Neural cell (in vitro differentiated cells): ENCODE data around the gene PPIL4. TPM values are rescaled to one million over a fixed set of nuclear protein-coding genes. Genes with fewer than 3 reads are reported as not detected.

ENCODE experiments used
- H2AFZ ChIP-seq: fragments of 200-600, 300-800 bp; sonication (generic), shearing (Covaris generic); 2 replicates; pipeline ENCODE4 v1.6.0; 2014; ENCODE audit warnings: low read depth, mild to moderate bottlenecking, antibody characterized with exemption, low read length, moderate library complexity
- H3F3A ChIP-seq: fragments of 200-600 bp; shearing (Covaris generic); 2 replicates; pipeline ENCODE4 v1.6.1; 2016; ENCODE audit warnings: mild to moderate bottlenecking, moderate library complexity, mixed read lengths, antibody characterized with exemption, low read length; ENCODE audit not compliant: insufficient read depth, poor library complexity, severe bottlenecking
- H3K27ac ChIP-seq: fragments of 200-600, 300-800 bp; sonication (generic), shearing (Covaris generic); 2 replicates; pipeline ENCODE4 v1.5.1; 2014; ENCODE audit warnings: mild to moderate bottlenecking, low read length, moderate library complexity
- H3K27me3 ChIP-seq: fragments of 300-800, 200-600 bp; sonication (generic), shearing (Covaris generic); 2 replicates; pipeline ENCODE4 v1.6.0; 2014; ENCODE audit warnings: mild to moderate bottlenecking, low read depth, low read length, moderate library complexity; ENCODE audit not compliant: insufficient read depth
- H3K36me3 ChIP-seq: fragments of 300-800, 200-600 bp; sonication (generic), shearing (Covaris generic); 2 replicates; pipeline ENCODE4 v1.5.1; 2014; ENCODE audit warnings: mild to moderate bottlenecking, antibody characterized with exemption, low read length, moderate library complexity; ENCODE audit not compliant: insufficient read depth
- H3K4me2 ChIP-seq: fragments of 300-800, 200-600 bp; sonication (generic), shearing (Covaris generic); 2 replicates; pipeline ENCODE4 v1.6.0; 2014; ENCODE audit warnings: mild to moderate bottlenecking, low read length
- H3K4me3 ChIP-seq: fragments of 300-800, 200-600 bp; sonication (generic), shearing (Covaris generic); 2 replicates; pipeline ENCODE4 v1.5.1; 2014; ENCODE audit warnings: mild to moderate bottlenecking, low read length, moderate library complexity
- H3K79me2 ChIP-seq: fragments of 200-600 bp; shearing (Covaris generic); replicated peaks from 2 replicates; pipeline ENCODE4 v1.6.0; 2014; ENCODE audit warnings: mild to moderate bottlenecking, low read length, moderate library complexity; ENCODE audit not compliant: insufficient read depth
- H3K9ac ChIP-seq: fragments of 300-800, 200-600 bp; sonication (generic), shearing (Covaris generic); 2 replicates; pipeline ENCODE4 v1.6.1; 2016; ENCODE audit warnings: mild to moderate bottlenecking, low read length, mixed read lengths
- H3K9me2 ChIP-seq: fragments of 200-600 bp; shearing (Covaris generic); 2 replicates; pipeline ENCODE4 v1.6.1; 2016; ENCODE audit warnings: mild to moderate bottlenecking, low read length, mixed read lengths; ENCODE audit not compliant: insufficient read depth
- H3K9me3 ChIP-seq: fragments of 200-600, 300-800 bp; sonication (generic), shearing (Covaris generic); 2 replicates; pipeline ENCODE4 v1.6.1; 2016; ENCODE audit warnings: mild to moderate bottlenecking, mixed run types, low read length, moderate library complexity, mixed read lengths
- H4K20me1 ChIP-seq: fragments of 200-600 bp; shearing (Covaris generic); 2 replicates; pipeline ENCODE4 v1.6.1; 2016; ENCODE audit warnings: mild to moderate bottlenecking, mixed run types; ENCODE audit not compliant: insufficient read depth
- CTCF ChIP-seq: fragments of 450-650 bp; IDR thresholded peaks from 2 replicates; pipeline ENCODE4 v1.5.1; 2014; ENCODE audit warnings: antibody characterized with exemption, mild to moderate bottlenecking, moderate library complexity; ENCODE audit not compliant: poor library complexity, severe bottlenecking
- EP300 ChIP-seq: fragments of 450-650 bp; conservative IDR thresholded peaks from 2 replicates; pipeline ENCODE4 v1.6.1; 2014; ENCODE audit warnings: antibody characterized with exemption, mild to moderate bottlenecking, moderate library complexity; ENCODE audit not compliant: poor library complexity, severe bottlenecking
- EZH2 ChIP-seq: fragments of 200-600, 300-800 bp; shearing (Covaris generic), sonication (generic); IDR thresholded peaks from 2 replicates; pipeline ENCODE4 v1.6.1; 2014; ENCODE audit warnings: antibody characterized with exemption, low read length, borderline replicate concordance, mild to moderate bottlenecking; ENCODE audit not compliant: insufficient read depth, poor library complexity, severe bottlenecking
- MXI1 ChIP-seq: fragments of 450-650 bp; conservative IDR thresholded peaks from 2 replicates; pipeline ENCODE4 v1.6.1; 2014; ENCODE audit warnings: antibody characterized with exemption, mild to moderate bottlenecking; ENCODE audit not compliant: poor library complexity, severe bottlenecking
- POLR2AphosphoS5 ChIP-seq: IDR thresholded peaks from 2 replicates; pipeline ENCODE4 v1.6.1; 2012
- RAD21 ChIP-seq: fragments of 450-650 bp; conservative IDR thresholded peaks from 2 replicates; pipeline ENCODE4 v1.6.1; 2014; ENCODE audit warnings: antibody characterized with exemption, mild to moderate bottlenecking, moderate library complexity
- REST ChIP-seq: IDR thresholded peaks from 2 replicates; pipeline ENCODE4 v1.6.1; 2012; ENCODE audit warnings: borderline replicate concordance
- SMC3 ChIP-seq: fragments of 450-650 bp; conservative IDR thresholded peaks from 2 replicates; pipeline ENCODE4 v1.6.1; 2014; ENCODE audit warnings: antibody characterized with exemption, mild to moderate bottlenecking, moderate library complexity; ENCODE audit not compliant: poor library complexity
- TAF1 ChIP-seq: IDR thresholded peaks from 2 replicates; pipeline ENCODE4 v1.6.1; 2012; ENCODE audit warnings: low read depth
- polyA plus RNA-seq: library from polyadenylated mRNA; depleted of rRNA; stranded (reverse); fragments of >200 nt; gene quantifications from 2 replicates; pipeline ENCODE4 v1.2.3, GENCODE V29; 2014

The PPIL4 gene
- polyA plus RNA-seq, 1 donor from 2014 or later = 57.2 TPM

- Histone ChIP-seq H3K36me3 (no peaks in the 10 kb centered on the region), H2AFZ (no peak overlapping the region), H3K27ac (no peak overlapping the region), H3K4me3 (no peak overlapping the region), H4K20me1 (no peaks in the 10 kb centered on the region), H3K9ac (no peak overlapping the region), H3F3A (no peaks in the 10 kb centered on the region), H3K9me3 (no peaks in the 10 kb centered on the region), H3K27me3 (no peaks in the 10 kb centered on the region), H3K4me2 (no peak overlapping the region), H3K9me2 (no peaks in the 10 kb centered on the region), H3K79me2 (no peaks in the 10 kb centered on the region)
- TF ChIP-seq POLR2AphosphoS5 (no peak), SMC3 (no peak), RAD21 (no peak), EP300 (no peak), CTCF (no peak), TAF1 (no peak), EZH2 (no peak), REST (no peak)
Measured at GRCh38 chr6:149501201-149501600, 44.6 kb downstream of the PPIL4 start.

GRCh38 chr6:149500096-149500495 lies 45.7 kb downstream of the PPIL4 start:
- Histone ChIP-seq H3K9me2 (no peaks in the 10 kb centered on the region), H4K20me1 (no peaks in the 10 kb centered on the region), H3K9ac (no peak overlapping the region), H3K79me2 (no peaks in the 10 kb centered on the region), H3K36me3 (no peaks in the 10 kb centered on the region), H3K27me3 (no peaks in the 10 kb centered on the region), H3K9me3 (no peaks in the 10 kb centered on the region), H3K27ac (no peak overlapping the region), H2AFZ (no peak overlapping the region), H3K4me2 (no peak overlapping the region), H3K4me3 (no peak overlapping the region), H3F3A (no peaks in the 10 kb centered on the region)
- no peak for TF ChIP-seq REST
- TF ChIP-seq MXI1 = no peak
- no peak for TF ChIP-seq EP300
- no peak for TF ChIP-seq POLR2AphosphoS5
- TF ChIP-seq SMC3 = no peak
- no peak for TF ChIP-seq EZH2
- no peak for TF ChIP-seq CTCF
- TF ChIP-seq TAF1 = no peak
- no peak for TF ChIP-seq RAD21
